ENCODE measurements around the gene TMTC2.

TMTC2 gene

DNA sequence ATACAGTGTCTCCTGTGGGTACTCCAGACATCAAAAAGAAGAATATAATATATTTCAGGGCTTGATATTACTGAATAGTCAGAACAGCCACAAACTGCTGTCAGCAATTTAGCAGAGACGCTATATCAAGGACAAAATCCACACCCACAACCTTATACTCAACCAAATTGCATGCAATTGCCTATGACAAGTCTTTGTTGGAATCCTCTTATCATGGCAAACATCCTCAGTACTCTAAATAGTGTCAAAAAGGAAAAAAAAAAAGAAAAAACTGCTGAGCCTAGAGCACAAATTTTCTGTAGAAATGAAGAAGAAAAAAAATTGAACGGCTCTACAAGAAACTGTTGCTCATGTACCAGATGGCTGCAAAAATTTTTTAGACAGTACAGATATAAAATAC is 485.7 kb downstream of the TMTC2 start:
- no peak overlapping the region for H3K4me3 ChIP-seq (ENCODE audit: low read length)
- TF ChIP-seq, protein P1, sequence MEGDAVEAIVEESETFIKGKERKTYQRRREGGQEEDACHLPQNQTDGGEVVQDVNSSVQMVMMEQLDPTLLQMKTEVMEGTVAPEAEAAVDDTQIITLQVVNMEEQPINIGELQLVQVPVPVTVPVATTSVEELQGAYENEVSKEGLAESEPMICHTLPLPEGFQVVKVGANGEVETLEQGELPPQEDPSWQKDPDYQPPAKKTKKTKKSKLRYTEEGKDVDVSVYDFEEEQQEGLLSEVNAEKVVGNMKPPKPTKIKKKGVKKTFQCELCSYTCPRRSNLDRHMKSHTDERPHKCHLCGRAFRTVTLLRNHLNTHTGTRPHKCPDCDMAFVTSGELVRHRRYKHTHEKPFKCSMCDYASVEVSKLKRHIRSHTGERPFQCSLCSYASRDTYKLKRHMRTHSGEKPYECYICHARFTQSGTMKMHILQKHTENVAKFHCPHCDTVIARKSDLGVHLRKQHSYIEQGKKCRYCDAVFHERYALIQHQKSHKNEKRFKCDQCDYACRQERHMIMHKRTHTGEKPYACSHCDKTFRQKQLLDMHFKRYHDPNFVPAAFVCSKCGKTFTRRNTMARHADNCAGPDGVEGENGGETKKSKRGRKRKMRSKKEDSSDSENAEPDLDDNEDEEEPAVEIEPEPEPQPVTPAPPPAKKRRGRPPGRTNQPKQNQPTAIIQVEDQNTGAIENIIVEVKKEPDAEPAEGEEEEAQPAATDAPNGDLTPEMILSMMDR (conservative IDR thresholded peaks at IDR 0.05; ENCODE audit: low read depth, low read length): no peak
- no peak for DNase-seq (ENCODE audit: low read depth)

DNA sequence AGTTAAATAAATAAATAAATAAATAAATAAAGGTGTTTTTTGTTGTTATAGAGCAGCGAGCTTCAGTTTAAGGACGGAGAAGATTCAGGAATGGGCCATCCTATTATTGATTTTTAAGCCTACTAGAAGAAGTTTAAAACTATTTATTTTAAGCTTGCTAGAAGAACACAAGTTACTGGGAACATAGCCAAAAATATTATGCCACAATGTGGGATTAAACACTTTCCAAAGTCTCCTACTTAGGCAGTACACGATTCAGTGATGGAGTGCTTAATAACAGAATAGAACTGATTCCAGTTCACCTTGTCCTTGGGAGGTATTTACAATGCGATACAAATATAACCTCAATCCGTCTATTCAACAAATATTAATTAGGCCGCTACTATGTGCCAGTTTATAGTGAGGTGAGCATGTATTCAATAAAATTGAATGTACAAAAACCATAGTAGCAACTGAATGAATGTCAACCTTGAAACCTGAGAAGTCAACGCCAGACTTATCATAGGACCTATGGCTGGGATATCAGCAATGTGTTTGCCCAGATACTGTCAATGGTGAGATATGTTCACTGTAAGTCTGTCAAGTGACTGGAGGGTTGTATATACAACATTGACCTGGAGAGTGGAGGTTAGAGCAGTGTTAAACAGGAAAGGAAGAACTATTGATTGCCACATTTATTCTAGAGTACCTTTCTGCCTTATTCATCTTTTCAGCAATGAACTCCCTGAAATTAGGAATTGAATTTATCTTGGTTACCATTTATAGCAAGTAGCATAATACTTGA is 486.4 kb downstream of the TMTC2 start:
- peak; percentile 69 for DNase-seq (ENCODE audit: low read depth)
- no peak overlapping the region for H3K4me3 ChIP-seq (ENCODE audit: low read length)
- TF ChIP-seq, protein P1 (conservative IDR thresholded peaks at IDR 0.05; ENCODE audit: low read depth, low read length): no peak

DNA sequence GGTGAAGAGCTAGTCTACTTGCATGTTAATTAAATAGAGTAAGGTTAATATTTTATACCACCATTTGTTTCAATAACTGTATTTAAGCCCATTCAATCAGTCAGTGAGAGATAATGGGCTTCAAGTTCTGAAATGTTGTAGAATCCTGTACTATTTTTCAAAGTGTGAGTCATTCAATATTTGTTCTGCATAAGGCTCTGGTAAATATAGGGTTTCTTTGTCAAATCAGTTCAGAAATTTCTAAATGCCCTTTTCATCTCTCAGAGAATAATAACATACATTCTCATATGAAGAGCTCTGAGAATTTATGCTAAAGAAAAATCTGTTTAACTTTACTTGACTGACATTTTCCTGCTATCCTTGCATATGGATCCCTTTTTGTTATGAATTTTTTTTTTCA is 493.3 kb downstream of the TMTC2 start:
- DNase-seq (ENCODE audit: low read depth): no peak
- no peak overlapping the region for H3K4me3 ChIP-seq (ENCODE audit: low read length)
- TF ChIP-seq, protein P1 (conservative IDR thresholded peaks at IDR 0.05; ENCODE audit: low read depth, low read length): no peak

DNA sequence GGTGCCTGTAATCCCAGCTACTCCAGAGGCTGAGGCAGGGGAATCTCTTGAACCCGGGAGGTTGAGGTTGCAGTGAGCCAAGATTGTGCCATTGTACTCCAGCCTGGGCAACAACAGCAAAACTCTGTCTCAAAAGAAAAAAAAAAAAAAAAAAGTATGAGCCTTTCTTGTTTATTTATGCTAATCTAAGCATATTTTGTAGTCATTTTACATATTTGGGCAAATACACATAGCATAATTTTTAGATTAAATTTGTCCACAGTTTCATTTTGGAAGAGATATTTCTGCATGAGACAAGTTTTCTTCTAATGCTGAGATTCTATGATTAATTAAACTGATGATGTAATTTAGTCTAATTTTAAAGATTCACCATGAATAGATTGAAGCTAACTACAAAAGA is 494.4 kb downstream of the TMTC2 start:
- TF ChIP-seq, protein P1 (conservative IDR thresholded peaks at IDR 0.05; ENCODE audit: low read depth, low read length): no peak
- no peak overlapping the region for H3K4me3 ChIP-seq (ENCODE audit: low read length)
- DNase-seq (ENCODE audit: low read depth): no peak

DNA sequence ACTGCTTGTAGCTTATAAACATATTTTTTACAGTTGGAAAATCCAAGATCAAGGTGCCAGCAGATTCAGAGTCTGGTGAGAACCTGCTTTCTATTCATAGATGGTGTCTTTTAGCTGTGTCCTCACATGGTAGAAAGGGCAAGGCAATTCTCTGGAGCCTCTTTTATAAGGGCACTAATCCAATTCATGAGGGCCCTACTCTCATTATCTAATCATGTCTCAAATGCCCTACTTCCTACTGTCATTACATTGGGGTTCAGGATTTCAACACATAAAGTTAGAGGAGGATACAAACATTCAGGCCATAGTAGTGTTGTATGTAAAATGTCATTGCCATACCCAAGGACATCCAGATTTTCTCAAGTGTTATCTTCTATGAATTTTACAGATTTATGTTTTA is 496.4 kb downstream of the TMTC2 start:
- no peak for DNase-seq (ENCODE audit: low read depth)
- TF ChIP-seq, protein P1 (conservative IDR thresholded peaks at IDR 0.05; ENCODE audit: low read depth, low read length): no peak
- no peak overlapping the region for H3K4me3 ChIP-seq (ENCODE audit: low read length)

Data from retinal pigment epithelial cell (primary cell).